ENCODE measurements around the gene RGP1.

The RGP1 gene

DNA sequence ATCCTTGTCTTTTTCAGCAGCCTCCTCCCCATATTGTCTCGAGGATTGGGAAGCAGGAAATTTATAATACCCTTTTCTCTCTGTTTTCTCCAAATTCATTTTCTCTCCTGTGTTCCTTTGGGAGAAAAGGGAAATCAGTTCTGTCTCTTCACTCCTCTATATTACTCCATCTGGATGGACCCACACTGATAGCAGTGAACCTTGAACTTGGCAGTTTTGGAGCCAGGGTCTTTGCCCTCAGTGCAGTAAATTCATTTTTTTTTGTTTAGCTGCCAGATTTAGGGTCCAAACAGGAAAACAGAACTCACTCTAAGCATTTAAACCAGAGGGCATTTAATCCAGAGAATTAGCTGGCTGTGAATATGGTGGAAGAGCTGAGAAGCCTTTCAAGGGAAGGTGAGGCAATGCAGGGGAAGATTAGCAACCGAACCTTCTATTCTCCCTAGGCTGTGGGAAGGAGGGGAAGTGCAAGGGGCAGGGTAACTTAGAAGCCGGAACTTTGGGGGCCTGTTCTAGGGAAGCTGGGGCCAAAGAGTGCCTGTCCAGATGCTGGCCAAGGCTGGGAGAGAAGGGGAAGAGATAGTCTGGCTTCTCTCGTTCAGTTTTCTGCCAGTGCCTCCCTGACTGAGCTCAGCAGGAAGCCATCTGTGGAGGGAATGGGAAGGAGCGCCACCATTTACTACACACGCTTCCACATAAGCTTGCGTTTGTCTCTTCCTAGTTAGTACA, 26.0 kb downstream of the RGP1 start:
- no peaks in the 10 kb centered on the region for H3K36me3 ChIP-seq (ENCODE audit: control insufficient read depth, insufficient read depth, low read length)
- peak overlapping the region; percentile 11 for H2AFZ ChIP-seq
- H3K4me3 ChIP-seq (ENCODE audit: low read depth, low read length): no peak overlapping the region
- H3K27ac ChIP-seq: no peak overlapping the region
- H3K9me3 ChIP-seq (ENCODE audit: control insufficient read depth, low read length): no peaks in the 10 kb centered on the region
- no peak overlapping the region for H3K9ac ChIP-seq
- H3K4me2 ChIP-seq (ENCODE audit: low read length): no peak overlapping the region
- H3K79me2 ChIP-seq: no peaks in the 10 kb centered on the region
- TF ChIP-seq, protein P1, sequence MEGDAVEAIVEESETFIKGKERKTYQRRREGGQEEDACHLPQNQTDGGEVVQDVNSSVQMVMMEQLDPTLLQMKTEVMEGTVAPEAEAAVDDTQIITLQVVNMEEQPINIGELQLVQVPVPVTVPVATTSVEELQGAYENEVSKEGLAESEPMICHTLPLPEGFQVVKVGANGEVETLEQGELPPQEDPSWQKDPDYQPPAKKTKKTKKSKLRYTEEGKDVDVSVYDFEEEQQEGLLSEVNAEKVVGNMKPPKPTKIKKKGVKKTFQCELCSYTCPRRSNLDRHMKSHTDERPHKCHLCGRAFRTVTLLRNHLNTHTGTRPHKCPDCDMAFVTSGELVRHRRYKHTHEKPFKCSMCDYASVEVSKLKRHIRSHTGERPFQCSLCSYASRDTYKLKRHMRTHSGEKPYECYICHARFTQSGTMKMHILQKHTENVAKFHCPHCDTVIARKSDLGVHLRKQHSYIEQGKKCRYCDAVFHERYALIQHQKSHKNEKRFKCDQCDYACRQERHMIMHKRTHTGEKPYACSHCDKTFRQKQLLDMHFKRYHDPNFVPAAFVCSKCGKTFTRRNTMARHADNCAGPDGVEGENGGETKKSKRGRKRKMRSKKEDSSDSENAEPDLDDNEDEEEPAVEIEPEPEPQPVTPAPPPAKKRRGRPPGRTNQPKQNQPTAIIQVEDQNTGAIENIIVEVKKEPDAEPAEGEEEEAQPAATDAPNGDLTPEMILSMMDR (IDR thresholded peaks at IDR 0.05): no peak
- peaks cover 2% of the 10 kb centered on the region for H3K4me1 ChIP-seq
- H3K27me3 ChIP-seq (ENCODE audit: control insufficient read depth, insufficient read depth, low read length): no peaks in the 10 kb centered on the region

DNA sequence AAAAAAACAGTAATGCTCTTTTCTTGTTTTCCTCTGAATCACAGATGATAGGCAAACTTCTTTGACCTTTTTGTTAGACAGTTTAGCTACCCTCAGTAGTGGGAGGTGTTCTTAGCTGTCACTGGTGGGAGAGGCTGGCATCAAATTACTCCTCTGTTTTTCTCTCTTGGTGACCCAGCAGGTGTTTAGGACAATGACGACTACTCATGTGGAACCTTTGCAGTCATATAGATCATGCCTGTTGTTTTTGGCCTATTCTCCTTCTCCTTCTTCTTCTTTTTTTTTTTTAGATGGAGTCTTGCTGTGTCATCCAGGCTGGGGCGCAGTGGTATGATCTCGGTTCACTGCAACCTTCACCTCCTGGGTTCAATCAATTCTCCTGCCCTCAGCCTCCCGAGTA, 26.9 kb downstream of the RGP1 start:
- no peaks in the 10 kb centered on the region for H3K27me3 ChIP-seq (ENCODE audit: control insufficient read depth, insufficient read depth, low read length)
- H3K79me2 ChIP-seq: no peaks in the 10 kb centered on the region
- no peak overlapping the region for H2AFZ ChIP-seq
- no peaks in the 10 kb centered on the region for H3K36me3 ChIP-seq (ENCODE audit: control insufficient read depth, insufficient read depth, low read length)
- H3K9me3 ChIP-seq (ENCODE audit: control insufficient read depth, low read length): no peaks in the 10 kb centered on the region
- TF ChIP-seq, protein P1 (IDR thresholded peaks at IDR 0.05): no peak
- H3K9ac ChIP-seq: no peak overlapping the region
- H3K27ac ChIP-seq: no peak overlapping the region
- H3K4me1 ChIP-seq: peaks cover 2% of the 10 kb centered on the region
- H3K4me2 ChIP-seq (ENCODE audit: low read length): no peak overlapping the region
- H3K4me3 ChIP-seq (ENCODE audit: low read depth, low read length): no peak overlapping the region

DNA sequence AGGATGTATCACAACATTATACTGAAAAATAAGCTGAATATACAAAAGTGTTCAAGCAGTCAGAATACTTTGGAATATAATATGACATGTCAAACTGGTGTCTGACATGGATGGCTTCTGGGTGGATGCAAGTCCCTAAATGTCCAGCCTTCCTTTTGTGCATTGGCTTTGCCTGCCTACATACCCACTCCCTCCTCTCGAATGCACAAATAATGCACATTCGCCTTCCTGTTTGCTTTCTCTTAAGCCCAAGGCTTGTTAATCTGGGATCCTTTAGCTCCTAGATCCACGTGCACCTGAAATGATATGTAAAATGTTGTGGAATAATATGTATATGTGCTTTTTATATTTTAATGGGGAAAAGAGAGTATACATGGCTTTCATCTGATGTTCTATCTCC, 29.4 kb downstream of the RGP1 start:
- Histone ChIP-seq H3K9me3 (ENCODE audit: control insufficient read depth, low read length) (no peaks in the 10 kb centered on the region), H3K9ac (no peak overlapping the region), H3K36me3 (ENCODE audit: control insufficient read depth, insufficient read depth, low read length) (no peaks in the 10 kb centered on the region), H3K4me3 (ENCODE audit: low read depth, low read length) (no peak overlapping the region), H3K4me2 (ENCODE audit: low read length) (no peak overlapping the region), H3K4me1 (no peaks in the 10 kb centered on the region), H3K27me3 (ENCODE audit: control insufficient read depth, insufficient read depth, low read length) (no peaks in the 10 kb centered on the region), H3K27ac (no peak overlapping the region), H2AFZ (no peak overlapping the region), H3K79me2 (no peaks in the 10 kb centered on the region)
- TF ChIP-seq, protein P1 (IDR thresholded peaks at IDR 0.05): no peak

DNA sequence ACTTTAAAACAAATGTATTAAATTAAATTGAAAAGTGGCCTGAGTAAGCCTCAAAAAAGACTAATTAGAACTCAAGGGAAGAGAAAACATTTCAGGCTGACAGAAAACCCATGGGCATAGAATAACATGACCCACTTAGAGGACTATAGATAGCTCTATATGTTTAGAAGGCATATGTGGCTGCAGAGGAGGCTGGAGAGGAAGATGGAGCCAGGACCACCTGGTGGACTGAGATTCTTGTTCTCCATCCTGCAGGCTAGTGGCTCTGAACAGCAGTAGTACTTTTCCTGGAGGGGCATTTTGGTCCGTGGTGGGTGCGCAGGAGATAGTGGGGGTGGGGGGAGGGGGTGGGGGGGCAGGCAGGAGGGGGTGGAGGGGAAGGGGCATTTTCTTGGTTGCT, 32.0 kb downstream of the RGP1 start:
- no peak overlapping the region for H3K9ac ChIP-seq
- H3K9me3 ChIP-seq (ENCODE audit: control insufficient read depth, low read length): no peaks in the 10 kb centered on the region
- H3K79me2 ChIP-seq: no peaks in the 10 kb centered on the region
- H3K27me3 ChIP-seq (ENCODE audit: control insufficient read depth, insufficient read depth, low read length): no peaks in the 10 kb centered on the region
- no peak overlapping the region for H2AFZ ChIP-seq
- TF ChIP-seq, protein P1 (IDR thresholded peaks at IDR 0.05): no peak
- H3K36me3 ChIP-seq (ENCODE audit: control insufficient read depth, insufficient read depth, low read length): no peaks in the 10 kb centered on the region
- no peak overlapping the region for H3K4me3 ChIP-seq (ENCODE audit: low read depth, low read length)
- H3K4me2 ChIP-seq (ENCODE audit: low read length): no peak overlapping the region
- no peaks in the 10 kb centered on the region for H3K4me1 ChIP-seq
- no peak overlapping the region for H3K27ac ChIP-seq

DNA sequence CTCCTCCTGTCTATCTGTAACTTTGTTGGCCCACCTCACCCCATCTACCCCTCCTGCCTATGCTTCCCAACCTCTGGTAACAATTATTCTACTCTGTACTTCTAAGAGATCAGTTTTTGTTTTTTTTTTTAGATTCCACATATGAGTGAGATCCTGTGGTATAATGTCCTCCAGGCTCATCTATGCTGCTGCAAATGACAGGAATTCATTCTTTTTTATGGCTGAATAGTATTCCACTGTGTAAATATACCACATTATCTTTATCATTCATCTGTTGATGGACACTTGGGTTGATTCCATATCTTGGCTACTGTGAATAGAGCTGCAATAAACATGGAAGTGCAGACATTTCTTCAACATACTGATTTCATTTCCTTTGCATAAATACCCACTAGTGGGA, 34.3 kb downstream of the RGP1 start:
- H3K4me3 ChIP-seq (ENCODE audit: low read depth, low read length): no peak overlapping the region
- H3K4me2 ChIP-seq (ENCODE audit: low read length): no peak overlapping the region
- no peak overlapping the region for H3K9ac ChIP-seq
- H3K27me3 ChIP-seq (ENCODE audit: control insufficient read depth, insufficient read depth, low read length): no peaks in the 10 kb centered on the region
- H2AFZ ChIP-seq: no peak overlapping the region
- TF ChIP-seq, protein P1 (IDR thresholded peaks at IDR 0.05): no peak
- no peaks in the 10 kb centered on the region for H3K4me1 ChIP-seq
- no peak overlapping the region for H3K27ac ChIP-seq
- no peaks in the 10 kb centered on the region for H3K79me2 ChIP-seq
- H3K36me3 ChIP-seq (ENCODE audit: control insufficient read depth, insufficient read depth, low read length): no peaks in the 10 kb centered on the region
- no peaks in the 10 kb centered on the region for H3K9me3 ChIP-seq (ENCODE audit: control insufficient read depth, low read length)
